SK-N-SH (cell line): Measurements from ENCODE around the gene NPC1.
A peak's percentile ranks its signal among the peaks of the same experiment; 100 is the strongest.

Source experiments
- CHD2 ChIP-seq: fragments of 150-350 bp; IDR thresholded peaks from 2 replicates; pipeline ENCODE4 v1.6.1; 2018; ENCODE audit warnings: low read length; ENCODE audit not compliant: partially characterized antibody
- EZH2phosphoT487 ChIP-seq: fragments of 200-600 bp; sonication (generic); IDR thresholded peaks from 2 replicates; pipeline ENCODE4 v1.6.1; 2017; ENCODE audit warnings: low read depth, mixed run types, mild to moderate bottlenecking, antibody characterized with exemption, moderate library complexity, borderline replicate concordance
- FOXJ3 ChIP-seq: sonication (generic); formaldehyde crosslinking; IDR thresholded peaks from 2 replicates; pipeline ENCODE4 v1.5.1; 2020; ENCODE audit warnings: mild to moderate bottlenecking, missing genetic modification reagents
- FOXM1 ChIP-seq: IDR thresholded peaks from 2 replicates; pipeline ENCODE4 v1.4.0; 2012; ENCODE audit warnings: low read depth, mild to moderate bottlenecking
- GABPA ChIP-seq: IDR thresholded peaks from 2 replicates; pipeline ENCODE4 v1.4.0; 2012; ENCODE audit warnings: low read depth, mild to moderate bottlenecking
- JUND ChIP-seq: IDR thresholded peaks from 2 replicates; pipeline ENCODE4 v1.4.0; 2012
- POLR2AphosphoS5 ChIP-seq: IDR thresholded peaks from 2 replicates; pipeline ENCODE4 v1.6.1; 2012; ENCODE audit warnings: low read depth, low read length
- SMC3 ChIP-seq: IDR thresholded peaks from 2 replicates; pipeline ENCODE4 v1.6.1; 2012; ENCODE audit warnings: low read depth, low read length, improper control_type of control experiment
- TCF12 ChIP-seq: IDR thresholded peaks from 2 replicates; pipeline ENCODE4 v1.4.0; 2012
- TEAD4 ChIP-seq: IDR thresholded peaks from 2 replicates; pipeline ENCODE4 v1.4.0; 2012; ENCODE audit warnings: mild to moderate bottlenecking, borderline replicate concordance; ENCODE audit not compliant: insufficient read depth
- TF ChIP-seq, protein P1 (sequence below): fragments of 200-600 bp; sonication (generic); IDR thresholded peaks from 2 replicates; pipeline ENCODE4 v1.6.1; 2017; ENCODE audit warnings: antibody characterized with exemption, mild to moderate bottlenecking, moderate library complexity
- TF ChIP-seq, protein P2 (sequence below): IDR thresholded peaks from 2 replicates; pipeline ENCODE4 v1.4.0; 2012; ENCODE audit warnings: low read depth
- TF ChIP-seq, protein P3 (sequence below): fragments of 150-350 bp; IDR thresholded peaks from 2 replicates; pipeline ENCODE4 v1.6.1; 2017; ENCODE audit warnings: antibody characterized with exemption, low read length, low read depth, borderline replicate concordance
- TF ChIP-seq, protein P4 (sequence below): IDR thresholded peaks from 2 replicates; pipeline ENCODE4 v1.6.1; 2012; ENCODE audit warnings: mild to moderate bottlenecking, low read depth, low read length, moderate library complexity

DNA sequence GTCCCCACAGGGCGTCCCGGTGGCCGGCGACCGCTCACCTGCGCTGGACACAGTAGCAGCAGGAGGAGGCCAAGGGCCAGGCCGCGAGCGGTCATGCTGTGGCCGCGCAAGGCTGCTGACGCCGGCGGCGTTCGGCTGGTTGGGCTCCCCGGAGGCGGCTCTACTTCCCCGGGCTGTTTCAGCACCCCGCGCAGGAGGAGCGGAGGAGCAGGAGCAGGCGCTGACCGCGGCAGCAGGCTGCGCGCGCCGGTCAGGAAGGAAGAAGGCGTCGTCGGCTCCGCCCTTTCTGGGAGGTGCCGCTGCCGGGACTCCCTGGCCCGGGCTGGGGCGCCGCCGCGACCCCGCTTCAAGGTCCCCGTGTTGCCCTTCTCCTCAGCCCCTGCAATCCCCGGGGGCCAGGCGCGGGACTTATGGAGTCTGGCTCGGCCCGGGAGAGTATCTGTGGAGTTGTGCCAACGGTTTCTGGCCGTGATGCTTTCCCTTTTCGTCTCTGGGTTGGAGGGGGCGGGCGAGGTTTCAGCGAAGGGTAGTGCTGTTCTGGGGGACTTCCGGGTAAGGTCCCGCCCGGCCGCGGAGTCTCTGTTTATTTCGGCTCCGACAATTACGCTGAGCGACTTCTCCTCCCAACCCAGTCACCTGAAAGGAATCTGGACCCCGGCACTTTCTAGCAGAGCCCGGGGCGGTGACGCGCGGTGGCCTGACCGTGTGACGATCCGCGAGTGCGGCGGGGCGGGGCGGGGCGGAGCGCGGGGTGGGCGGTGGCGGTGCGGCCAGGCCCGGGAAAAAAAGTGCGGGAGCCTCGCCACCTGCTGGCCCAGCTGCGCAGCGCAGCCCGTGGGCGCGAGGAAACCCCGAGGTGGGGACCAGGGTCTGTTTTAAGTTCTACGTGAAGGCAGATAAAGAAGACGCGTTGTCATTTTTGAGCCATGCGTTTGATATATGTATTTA is at the start of gene NPC1:
- TF ChIP-seq, protein P1, sequence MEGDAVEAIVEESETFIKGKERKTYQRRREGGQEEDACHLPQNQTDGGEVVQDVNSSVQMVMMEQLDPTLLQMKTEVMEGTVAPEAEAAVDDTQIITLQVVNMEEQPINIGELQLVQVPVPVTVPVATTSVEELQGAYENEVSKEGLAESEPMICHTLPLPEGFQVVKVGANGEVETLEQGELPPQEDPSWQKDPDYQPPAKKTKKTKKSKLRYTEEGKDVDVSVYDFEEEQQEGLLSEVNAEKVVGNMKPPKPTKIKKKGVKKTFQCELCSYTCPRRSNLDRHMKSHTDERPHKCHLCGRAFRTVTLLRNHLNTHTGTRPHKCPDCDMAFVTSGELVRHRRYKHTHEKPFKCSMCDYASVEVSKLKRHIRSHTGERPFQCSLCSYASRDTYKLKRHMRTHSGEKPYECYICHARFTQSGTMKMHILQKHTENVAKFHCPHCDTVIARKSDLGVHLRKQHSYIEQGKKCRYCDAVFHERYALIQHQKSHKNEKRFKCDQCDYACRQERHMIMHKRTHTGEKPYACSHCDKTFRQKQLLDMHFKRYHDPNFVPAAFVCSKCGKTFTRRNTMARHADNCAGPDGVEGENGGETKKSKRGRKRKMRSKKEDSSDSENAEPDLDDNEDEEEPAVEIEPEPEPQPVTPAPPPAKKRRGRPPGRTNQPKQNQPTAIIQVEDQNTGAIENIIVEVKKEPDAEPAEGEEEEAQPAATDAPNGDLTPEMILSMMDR = peak; percentile 73
- TF ChIP-seq JUND (peak; percentile 21; the same call in 1 of the 2 replicates), FOXJ3 (CRISPR knock-in tag) (no peak), CHD2 (no peak), EZH2phosphoT487 (no peak), POLR2AphosphoS5 (peak; percentile 89), GABPA (peak; percentile 63), SMC3 (peak; percentile 61), FOXM1 (no peak), TCF12 (no peak), TEAD4 (no peak)
- TF ChIP-seq, protein P2, sequence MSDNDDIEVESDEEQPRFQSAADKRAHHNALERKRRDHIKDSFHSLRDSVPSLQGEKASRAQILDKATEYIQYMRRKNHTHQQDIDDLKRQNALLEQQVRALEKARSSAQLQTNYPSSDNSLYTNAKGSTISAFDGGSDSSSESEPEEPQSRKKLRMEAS = peak; percentile 53
- TF ChIP-seq, protein P3, sequence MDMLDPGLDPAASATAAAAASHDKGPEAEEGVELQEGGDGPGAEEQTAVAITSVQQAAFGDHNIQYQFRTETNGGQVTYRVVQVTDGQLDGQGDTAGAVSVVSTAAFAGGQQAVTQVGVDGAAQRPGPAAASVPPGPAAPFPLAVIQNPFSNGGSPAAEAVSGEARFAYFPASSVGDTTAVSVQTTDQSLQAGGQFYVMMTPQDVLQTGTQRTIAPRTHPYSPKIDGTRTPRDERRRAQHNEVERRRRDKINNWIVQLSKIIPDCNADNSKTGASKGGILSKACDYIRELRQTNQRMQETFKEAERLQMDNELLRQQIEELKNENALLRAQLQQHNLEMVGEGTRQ = no peak
- TF ChIP-seq, protein P4, sequence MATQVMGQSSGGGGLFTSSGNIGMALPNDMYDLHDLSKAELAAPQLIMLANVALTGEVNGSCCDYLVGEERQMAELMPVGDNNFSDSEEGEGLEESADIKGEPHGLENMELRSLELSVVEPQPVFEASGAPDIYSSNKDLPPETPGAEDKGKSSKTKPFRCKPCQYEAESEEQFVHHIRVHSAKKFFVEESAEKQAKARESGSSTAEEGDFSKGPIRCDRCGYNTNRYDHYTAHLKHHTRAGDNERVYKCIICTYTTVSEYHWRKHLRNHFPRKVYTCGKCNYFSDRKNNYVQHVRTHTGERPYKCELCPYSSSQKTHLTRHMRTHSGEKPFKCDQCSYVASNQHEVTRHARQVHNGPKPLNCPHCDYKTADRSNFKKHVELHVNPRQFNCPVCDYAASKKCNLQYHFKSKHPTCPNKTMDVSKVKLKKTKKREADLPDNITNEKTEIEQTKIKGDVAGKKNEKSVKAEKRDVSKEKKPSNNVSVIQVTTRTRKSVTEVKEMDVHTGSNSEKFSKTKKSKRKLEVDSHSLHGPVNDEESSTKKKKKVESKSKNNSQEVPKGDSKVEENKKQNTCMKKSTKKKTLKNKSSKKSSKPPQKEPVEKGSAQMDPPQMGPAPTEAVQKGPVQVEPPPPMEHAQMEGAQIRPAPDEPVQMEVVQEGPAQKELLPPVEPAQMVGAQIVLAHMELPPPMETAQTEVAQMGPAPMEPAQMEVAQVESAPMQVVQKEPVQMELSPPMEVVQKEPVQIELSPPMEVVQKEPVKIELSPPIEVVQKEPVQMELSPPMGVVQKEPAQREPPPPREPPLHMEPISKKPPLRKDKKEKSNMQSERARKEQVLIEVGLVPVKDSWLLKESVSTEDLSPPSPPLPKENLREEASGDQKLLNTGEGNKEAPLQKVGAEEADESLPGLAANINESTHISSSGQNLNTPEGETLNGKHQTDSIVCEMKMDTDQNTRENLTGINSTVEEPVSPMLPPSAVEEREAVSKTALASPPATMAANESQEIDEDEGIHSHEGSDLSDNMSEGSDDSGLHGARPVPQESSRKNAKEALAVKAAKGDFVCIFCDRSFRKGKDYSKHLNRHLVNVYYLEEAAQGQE = peak; percentile 51; the same call in 1 of the 2 replicates
